Tibial nerve (tissue), 4 donors: Measurements from ENCODE around the gene MEGF6. TPM values are rescaled to one million over a fixed set of nuclear protein-coding genes. Genes with fewer than 3 reads are reported as not detected.
"Not testable (repeated sequence)": the region's sequence is repeated elsewhere in the genome, so short reads cannot be mapped to it uniquely, and the experiment has no call there.

Source experiments
- DNase-seq, 2 donors: peaks; one replicate each; pipeline ENCODE4 v3.0.0-alpha.2; 2019; ENCODE audit warnings: low spot score in 2 of 2
- H3K27ac ChIP-seq, 4 donors: fragments of 200-600 bp; sonication (generic) in 3 of 4; one replicate each; pipeline ENCODE4 v1.5.1; 2017 to 2019; ENCODE audit warnings: mild to moderate bottlenecking in 1 of 4
- H3K27me3 ChIP-seq, 2 donors: fragments of 200-600 bp; sonication (generic) in 1 of 2; one replicate each; pipeline versions ENCODE4 v1.5.1 to v1.6.0; 2017 to 2019
- H3K36me3 ChIP-seq, 3 donors: fragments of 200-600 bp; sonication (generic); one replicate each; pipeline ENCODE4 v1.5.1; 2018 to 2019
- H3K4me1 ChIP-seq, 4 donors: fragments of 200-600 bp; sonication (generic) in 3 of 4; one replicate each; pipeline ENCODE4 v1.5.1; 2017 to 2019
- H3K4me3 ChIP-seq, 4 donors: fragments of 200-600 bp; sonication (generic) in 3 of 4; one replicate each; pipeline ENCODE4 v1.5.1; 2017 to 2019; ENCODE audit warnings: mild to moderate bottlenecking in 1 of 4, moderate library complexity in 1 of 4
- H3K9me3 ChIP-seq, 4 donors: fragments of 200-600 bp; sonication (generic) in 3 of 4; one replicate each; pipeline ENCODE4 v1.5.1; 2017 to 2019
- EP300 ChIP-seq, 2 donors: sonication (generic); formaldehyde crosslinking; IDR thresholded peaks; one replicate each; pipeline ENCODE4 v1.6.1; 2017; ENCODE audit warnings: antibody characterized with exemption in 2 of 2, mild to moderate bottlenecking in 1 of 2
- POLR2A ChIP-seq, 2 donors: fragments of 450-650 bp; IDR thresholded peaks; one replicate each; pipeline ENCODE4 v1.6.1; 2017; ENCODE audit warnings: antibody characterized with exemption in 2 of 2, mild to moderate bottlenecking in 2 of 2, moderate library complexity in 2 of 2
- WGBS, 2 donors: methylation state at CpG; one replicate each; pipeline ENCODE4 v1.1.5; 2018; 5-methylcytosine and 5-hydroxymethylcytosine counted together
- total RNA-seq, 4 donors: library from RNA; depleted of rRNA; stranded (reverse); fragments of >200 nt; gene quantifications; one replicate each; pipeline ENCODE4 v1.1.0, GENCODE V29; 2016
- TF ChIP-seq, protein P1 (sequence below), 5 experiments: fragments of 200-600 bp in 3 of 5; fragments of 450-650 bp in 2 of 5; sonication (generic) in 3 of 5; IDR thresholded peaks; one replicate each; pipeline ENCODE4 v1.5.1; 2016 to 2019; ENCODE audit warnings: antibody characterized with exemption in 5 of 5, mild to moderate bottlenecking in 3 of 5, moderate library complexity in 2 of 5

Gene MEGF6
- total RNA-seq, 4 donors from 2014 or later: 25.3 to 63.3 (median 42.8) TPM

DNA sequence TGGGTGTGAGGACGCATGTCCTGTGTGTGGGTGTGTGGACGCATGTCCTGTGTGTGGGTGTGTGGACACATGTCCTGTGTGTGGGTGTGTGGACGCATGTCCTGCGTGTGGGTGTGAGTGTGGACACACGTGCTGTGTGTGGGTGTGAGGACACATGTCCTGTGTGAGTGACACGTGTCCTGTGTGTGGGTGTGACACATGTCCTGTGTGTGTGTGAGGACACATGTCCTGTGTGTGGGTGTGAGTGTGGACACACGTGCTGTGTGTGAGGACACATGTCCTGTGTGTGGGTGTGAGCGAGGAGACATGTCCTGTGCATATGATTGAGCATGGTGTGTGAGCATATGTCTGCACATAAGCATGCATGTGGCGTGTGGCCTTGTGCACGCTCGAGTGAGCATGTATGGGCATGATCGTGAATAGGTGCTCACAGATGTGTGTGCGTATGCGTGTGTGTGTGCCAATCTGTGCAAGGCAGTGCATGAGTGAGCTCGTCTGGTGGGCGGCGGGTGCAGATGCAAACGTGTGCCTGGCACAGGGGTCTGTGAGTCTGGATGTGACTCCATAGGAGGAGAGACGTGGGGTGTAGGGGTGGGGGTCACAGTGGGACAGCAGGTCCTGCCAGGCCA lies 25.3 kb downstream of the MEGF6 start:
- 85 to 88% methylated on average over 19 of the region's 19 CpGs for WGBS, 2 donors
- H3K4me3 ChIP-seq: no peak overlapping the region

DNA sequence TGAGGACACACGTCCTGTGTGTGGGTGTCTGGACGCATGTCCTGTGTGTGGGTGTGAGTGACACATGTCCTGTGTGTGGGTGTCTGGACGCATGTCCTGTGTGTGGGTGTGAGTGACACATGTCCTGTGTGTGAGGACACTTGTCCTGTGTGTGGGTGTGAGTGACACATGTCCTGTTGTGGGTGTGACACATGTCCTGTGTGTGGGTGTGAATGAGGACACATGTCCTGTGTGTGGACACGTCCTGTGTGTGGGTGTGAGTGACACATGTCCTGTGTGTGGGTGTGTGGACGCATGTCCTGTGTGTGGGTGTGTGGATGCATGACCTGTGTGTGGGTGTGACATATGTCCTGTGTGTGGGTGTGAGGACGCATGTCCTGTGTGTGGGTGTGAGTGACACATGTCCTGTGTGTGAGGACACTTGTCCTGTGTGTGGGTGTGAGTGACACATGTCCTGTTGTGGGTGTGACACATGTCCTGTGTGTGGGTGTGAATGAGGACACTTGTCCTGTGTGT lies 25.9 kb downstream of the MEGF6 start:
- not testable (repeated sequence) for DNase-seq, H3K27me3 ChIP-seq, H3K36me3 ChIP-seq, H3K9me3 ChIP-seq, H3K4me3 ChIP-seq, H3K4me1 ChIP-seq, H3K27ac ChIP-seq
- WGBS, 2 donors: 61 to 73% methylated on average over 6 of the region's 6 CpGs

More for the DNA sequence above, 25.3 kb downstream of the MEGF6 start:
- H3K9me3 ChIP-seq: no peaks in the 10 kb centered on the region
- H3K27me3 ChIP-seq: no peaks in the 10 kb centered on the region
- H3K27ac ChIP-seq: no peak overlapping the region
- no peak for TF ChIP-seq EP300 (IDR thresholded peaks at IDR 0.05)
- TF ChIP-seq, protein P1, sequence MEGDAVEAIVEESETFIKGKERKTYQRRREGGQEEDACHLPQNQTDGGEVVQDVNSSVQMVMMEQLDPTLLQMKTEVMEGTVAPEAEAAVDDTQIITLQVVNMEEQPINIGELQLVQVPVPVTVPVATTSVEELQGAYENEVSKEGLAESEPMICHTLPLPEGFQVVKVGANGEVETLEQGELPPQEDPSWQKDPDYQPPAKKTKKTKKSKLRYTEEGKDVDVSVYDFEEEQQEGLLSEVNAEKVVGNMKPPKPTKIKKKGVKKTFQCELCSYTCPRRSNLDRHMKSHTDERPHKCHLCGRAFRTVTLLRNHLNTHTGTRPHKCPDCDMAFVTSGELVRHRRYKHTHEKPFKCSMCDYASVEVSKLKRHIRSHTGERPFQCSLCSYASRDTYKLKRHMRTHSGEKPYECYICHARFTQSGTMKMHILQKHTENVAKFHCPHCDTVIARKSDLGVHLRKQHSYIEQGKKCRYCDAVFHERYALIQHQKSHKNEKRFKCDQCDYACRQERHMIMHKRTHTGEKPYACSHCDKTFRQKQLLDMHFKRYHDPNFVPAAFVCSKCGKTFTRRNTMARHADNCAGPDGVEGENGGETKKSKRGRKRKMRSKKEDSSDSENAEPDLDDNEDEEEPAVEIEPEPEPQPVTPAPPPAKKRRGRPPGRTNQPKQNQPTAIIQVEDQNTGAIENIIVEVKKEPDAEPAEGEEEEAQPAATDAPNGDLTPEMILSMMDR (IDR thresholded peaks at IDR 0.05): no peak
- TF ChIP-seq POLR2A (IDR thresholded peaks at IDR 0.05): no peak
- H3K36me3 ChIP-seq: no peaks in the 10 kb centered on the region
- no peak for DNase-seq
- no peaks in the 10 kb centered on the region for H3K4me1 ChIP-seq

DNA sequence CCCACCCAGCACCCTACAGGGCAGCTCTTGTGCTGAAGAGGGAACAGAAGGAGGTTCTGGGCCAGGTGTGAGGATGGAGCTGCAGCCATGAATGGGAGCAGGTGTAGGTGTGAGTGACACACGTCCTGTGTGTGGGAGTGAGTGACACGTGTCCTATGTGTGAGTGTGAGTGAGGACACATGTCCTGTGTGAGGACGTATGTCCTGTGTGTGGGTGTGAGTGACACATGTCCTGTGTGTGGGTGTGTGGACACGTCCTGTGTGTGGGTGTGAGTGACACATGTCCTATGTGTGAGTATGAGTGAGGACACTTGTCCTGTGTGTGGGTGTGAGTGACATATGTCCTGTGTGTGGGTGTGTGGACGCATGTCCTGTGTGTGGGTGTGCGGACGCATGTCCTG lies 26.4 kb downstream of the MEGF6 start:
- Histone ChIP-seq H3K27me3 (no peaks in the 10 kb centered on the region), H3K27ac (no peak overlapping the region), H3K4me3 (no peak overlapping the region), H3K4me1 (no peaks in the 10 kb centered on the region), H3K36me3 (no peaks in the 10 kb centered on the region), H3K9me3 (no peaks in the 10 kb centered on the region)
- TF ChIP-seq, protein P1 (IDR thresholded peaks at IDR 0.05): no peak
- TF ChIP-seq POLR2A (IDR thresholded peaks at IDR 0.05): no peak
- DNase-seq: no peak
- 81 to 85% methylated on average over 7 of the region's 7 CpGs for WGBS, 2 donors

DNA sequence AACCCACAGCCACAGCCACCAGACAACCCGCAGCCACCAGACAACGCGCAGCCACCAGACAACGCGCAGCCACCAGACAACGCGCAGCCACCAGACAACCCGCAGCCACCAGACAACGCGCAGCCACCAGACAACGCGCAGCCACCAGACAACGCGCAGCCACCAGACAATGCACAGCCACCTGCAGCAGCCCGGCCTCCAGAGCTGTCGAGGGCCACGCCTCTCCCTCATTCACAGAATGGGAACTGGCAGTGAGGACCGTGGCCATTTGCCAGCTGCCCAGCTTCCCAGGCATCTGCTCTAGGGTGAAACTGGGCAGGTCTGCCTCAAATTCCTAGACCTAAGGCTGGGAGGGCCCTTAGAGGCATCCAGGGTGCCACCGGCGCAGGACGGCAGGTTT lies 27.6 kb downstream of the MEGF6 start:
- not testable (repeated sequence) for H3K4me1 ChIP-seq, DNase-seq, H3K27ac ChIP-seq, H3K4me3 ChIP-seq, H3K9me3 ChIP-seq, H3K27me3 ChIP-seq, H3K36me3 ChIP-seq
- 83 to 85% methylated on average over 4 to 13 of the region's 21 CpGs for WGBS, 2 donors

DNA sequence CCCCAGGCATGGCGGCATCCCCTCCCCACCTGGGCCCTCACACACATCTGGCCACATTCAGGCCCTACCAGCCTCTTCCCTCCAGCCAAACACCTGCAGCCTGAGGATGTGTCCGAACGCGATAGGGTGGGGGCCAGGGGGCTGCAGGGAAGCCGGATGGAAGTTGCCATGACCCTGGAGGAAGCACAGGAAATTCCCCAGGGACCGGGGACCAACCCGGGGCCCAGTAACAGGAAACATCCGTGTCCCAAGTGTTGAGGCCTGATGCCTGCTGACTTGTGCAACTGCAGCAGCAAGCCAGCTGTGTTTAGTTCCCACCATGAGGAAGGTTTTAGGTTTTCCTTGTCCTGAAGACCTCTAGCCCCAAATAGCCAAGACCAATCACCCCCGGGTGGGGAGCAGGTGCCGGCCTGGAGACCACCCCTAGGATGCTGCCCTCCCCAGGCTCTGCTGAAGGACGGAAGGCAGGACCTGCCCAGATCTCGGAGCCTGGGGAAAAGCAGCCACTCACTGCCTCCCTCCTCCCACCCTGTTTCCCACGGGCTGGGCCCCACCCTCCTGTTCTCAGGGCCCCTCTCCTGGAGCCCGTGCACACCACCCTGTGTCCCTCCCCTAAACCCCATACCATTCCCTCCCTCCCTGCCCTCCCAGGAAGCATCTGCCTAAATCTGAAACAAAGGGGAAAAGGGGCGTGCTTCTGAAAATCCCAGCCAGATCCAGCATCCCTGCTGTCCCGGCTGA lies 29.8 kb downstream of the MEGF6 start:
- Histone ChIP-seq H3K9me3 (no peaks in the 10 kb centered on the region), H3K36me3 (no peaks in the 10 kb centered on the region), H3K4me3 (no peak overlapping the region), H3K27ac (no peak overlapping the region), H3K27me3 (no peaks in the 10 kb centered on the region), H3K4me1 (peaks cover 0 to 1% (median 0%) of the 10 kb centered on the region in 4 donors)
- no peak for TF ChIP-seq POLR2A (IDR thresholded peaks at IDR 0.05)
- TF ChIP-seq, protein P1 (IDR thresholded peaks at IDR 0.05): no peak
- WGBS, 2 donors: 65 to 67% methylated on average over 15 to 16 of the region's 16 CpGs
- DNase-seq: no peak

DNA sequence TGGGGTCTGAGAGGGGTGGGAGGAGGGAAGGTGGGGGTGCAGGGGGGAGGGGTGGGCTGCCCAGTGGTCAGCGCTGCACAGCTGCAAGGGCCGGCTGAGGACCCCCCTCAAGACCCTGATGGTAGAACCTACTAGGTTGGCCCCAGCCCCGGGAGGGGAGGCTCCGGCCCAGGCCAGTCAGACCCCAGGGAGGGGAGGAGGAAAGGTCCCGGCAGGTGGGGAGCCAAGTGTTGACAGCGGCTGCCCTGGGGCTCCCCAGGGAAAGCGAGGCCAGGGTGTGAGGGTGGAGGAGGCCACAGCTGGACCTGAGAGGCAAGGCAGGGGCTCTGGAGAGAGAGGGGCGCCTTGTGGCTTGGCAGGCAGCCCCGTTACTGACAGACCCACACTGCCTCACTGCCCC lies 31.1 kb downstream of the MEGF6 start:
- 63 to 69% methylated on average over 4 to 9 of the region's 9 CpGs for WGBS, 2 donors
- Histone ChIP-seq H3K27me3 (no peaks in the 10 kb centered on the region), H3K4me3 (no peak overlapping the region), H3K9me3 (no peaks in the 10 kb centered on the region), H3K36me3 (no peaks in the 10 kb centered on the region), H3K4me1 (peaks cover 0 to 9% (median 0%) of the 10 kb centered on the region in 4 donors), H3K27ac (no peak overlapping the region)
- no peak for TF ChIP-seq EP300 (IDR thresholded peaks at IDR 0.05)
- TF ChIP-seq POLR2A (IDR thresholded peaks at IDR 0.05): no peak
- TF ChIP-seq, protein P1 (IDR thresholded peaks at IDR 0.05): no peak
- DNase-seq: no peak
